ENCODE results near the gene PEX5L.
"Not testable (repeated sequence)": the region's sequence is repeated elsewhere in the genome, so short reads cannot be mapped to it uniquely, and the experiment has no call there.

Gene PEX5L, protein sequence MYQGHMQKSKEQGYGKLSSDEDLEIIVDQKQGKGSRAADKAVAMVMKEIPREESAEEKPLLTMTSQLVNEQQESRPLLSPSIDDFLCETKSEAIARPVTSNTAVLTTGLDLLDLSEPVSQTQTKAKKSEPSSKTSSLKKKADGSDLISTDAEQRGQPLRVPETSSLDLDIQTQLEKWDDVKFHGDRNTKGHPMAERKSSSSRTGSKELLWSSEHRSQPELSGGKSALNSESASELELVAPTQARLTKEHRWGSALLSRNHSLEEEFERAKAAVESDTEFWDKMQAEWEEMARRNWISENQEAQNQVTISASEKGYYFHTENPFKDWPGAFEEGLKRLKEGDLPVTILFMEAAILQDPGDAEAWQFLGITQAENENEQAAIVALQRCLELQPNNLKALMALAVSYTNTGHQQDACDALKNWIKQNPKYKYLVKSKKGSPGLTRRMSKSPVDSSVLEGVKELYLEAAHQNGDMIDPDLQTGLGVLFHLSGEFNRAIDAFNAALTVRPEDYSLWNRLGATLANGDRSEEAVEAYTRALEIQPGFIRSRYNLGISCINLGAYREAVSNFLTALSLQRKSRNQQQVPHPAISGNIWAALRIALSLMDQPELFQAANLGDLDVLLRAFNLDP

DNA sequence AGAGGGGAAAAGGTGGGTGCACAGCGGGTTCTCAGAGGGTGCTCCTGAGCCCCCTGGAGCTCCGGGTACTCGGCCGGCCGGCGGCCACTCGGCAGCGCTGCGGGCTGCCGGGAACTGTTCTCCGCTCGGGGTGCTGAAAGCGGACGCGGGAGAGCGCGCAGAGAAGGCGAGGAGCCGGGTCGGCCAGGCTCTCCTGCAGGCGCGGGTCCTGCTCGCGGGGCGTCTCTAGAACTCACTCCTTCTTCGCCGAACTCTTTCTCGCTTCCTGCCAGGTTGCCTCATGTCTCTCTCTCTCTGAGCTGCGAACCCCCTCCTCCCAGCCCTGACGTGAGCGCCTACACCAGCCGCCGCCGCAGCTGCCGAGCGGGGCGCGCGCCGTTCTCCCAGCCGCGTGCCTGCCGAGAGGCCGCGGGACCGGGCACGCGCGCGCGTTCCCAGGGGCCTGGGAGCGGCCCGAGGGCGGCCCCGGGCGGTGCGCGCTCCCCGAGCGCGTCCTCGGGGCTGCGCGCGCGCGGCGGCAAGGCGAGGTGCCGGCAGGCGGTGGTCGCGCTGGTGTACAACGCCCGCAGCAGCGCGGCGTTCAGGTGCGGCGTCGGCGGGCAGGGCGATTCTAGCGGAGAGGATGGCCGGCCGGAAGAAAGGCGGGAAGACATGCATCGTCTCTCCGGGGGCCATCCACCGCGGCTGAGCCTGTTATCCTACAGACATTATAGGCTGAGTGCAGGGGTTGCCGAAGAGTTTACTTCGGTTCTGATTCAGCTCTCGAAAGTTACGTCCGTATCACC lies at the start of gene PEX5L:
PEX5L (minus strand) TSS at position 267 of the 785 bp plus-strand sequence. CDS start 338 bp downstream, outside the sequence.
- peak; percentile 98 for DNase-seq (ENCODE audit: low spot score)

DNA sequence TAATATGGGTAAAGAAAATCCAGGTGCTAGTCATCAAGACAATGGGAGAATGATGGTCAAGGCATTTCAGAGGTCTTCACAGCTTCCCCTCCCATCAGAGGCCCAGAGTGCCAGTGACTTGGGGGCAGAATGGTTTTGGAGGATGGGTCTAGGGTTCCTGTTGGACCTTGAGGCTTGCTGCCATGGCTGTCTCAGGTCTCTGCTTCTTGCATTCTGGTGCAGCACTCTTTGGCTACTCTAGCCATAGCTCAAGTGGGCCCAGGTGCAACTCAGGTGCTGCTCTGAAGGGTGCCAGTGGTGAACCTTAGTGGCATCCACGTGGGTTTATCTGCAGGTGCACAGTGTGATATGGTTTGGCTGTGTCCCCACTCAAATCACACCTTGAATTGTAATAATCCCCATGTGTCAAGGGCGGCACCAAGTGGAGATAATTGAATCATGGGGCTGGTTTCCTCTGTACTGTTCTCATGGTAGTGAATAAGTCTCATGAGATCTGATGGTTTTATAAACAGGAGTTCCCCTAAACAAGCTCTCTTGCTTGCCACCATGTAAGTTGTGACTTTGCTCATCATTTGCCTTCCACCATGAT lies 48.5 kb upstream of the PEX5L start:
- no peak for DNase-seq (ENCODE audit: low spot score)

DNA sequence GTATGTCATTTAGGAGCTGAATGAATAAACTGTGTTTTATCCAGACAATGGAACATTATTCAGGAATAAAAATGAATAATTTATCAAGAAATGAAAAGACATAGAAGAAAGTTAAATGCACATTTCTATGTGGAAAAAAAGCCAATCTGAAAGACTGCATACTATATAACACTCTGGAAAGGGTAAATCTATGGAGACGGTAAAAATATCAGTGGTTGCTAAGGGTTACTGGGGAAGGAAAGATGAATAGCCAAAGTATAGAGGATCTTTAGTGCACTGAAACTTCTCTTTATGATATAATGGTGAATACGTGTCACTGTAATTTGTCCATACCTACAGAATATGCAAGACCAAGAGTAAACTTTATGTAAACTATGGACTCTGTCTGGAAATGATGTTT lies 46.0 kb upstream of the PEX5L start:
- no peak for DNase-seq (ENCODE audit: low spot score)

GRCh38 chr3:180078592-180078991 lies 41.9 kb upstream of the PEX5L start:
- DNase-seq (ENCODE audit: low spot score), result no peak

- no peak for DNase-seq (ENCODE audit: low spot score)
Measured at GRCh38 chr3:180073561-180073960, 36.8 kb upstream of the PEX5L start.

DNA sequence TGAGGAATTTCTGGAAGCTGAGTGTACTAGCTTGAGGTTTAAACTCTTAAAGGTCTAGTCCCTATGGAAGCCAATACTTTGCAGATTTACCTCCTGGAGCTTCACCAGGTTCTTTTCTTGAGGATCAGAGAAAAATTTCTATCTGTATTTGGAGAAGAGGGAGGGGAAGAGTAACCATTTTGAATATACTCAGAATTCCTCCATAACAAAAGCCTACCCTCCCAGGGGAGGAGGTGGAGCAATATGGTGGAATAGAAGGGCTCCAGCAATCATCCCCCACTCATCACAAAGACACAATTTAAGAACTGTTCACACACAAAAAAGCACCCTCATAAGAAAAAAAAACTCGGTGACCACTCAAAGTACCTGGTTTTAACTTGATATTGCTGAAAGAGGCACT lies 36.0 kb upstream of the PEX5L start:
- no peak for DNase-seq (ENCODE audit: low spot score)

- DNase-seq (ENCODE audit: low spot score), result no peak
Measured at GRCh38 chr3:180070925-180071324, 34.2 kb upstream of the PEX5L start.

GRCh38 chr3:180068023-180068422 lies 31.3 kb upstream of the PEX5L start:
- DNase-seq (ENCODE audit: low spot score), result no peak

DNA sequence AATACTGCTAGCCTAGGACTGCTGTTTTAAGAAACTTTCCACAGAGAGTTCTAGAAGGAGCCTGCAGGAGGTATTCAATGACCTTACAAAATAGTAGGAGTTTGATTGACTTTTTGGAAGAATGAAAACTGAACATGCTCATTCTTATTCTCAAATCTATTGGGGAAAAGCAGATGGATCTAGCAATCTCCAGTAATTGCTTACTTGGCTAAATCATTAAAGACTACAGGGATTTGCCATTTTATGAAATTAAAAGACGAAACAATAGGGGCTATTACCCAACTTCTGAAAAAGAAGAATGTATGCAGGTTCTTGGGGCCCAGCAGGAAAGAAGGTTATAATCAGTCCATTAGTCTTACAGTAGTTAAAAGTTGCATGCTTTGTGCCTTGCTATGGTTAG lies 29.9 kb upstream of the PEX5L start:
- DNase-seq (ENCODE audit: low spot score), result no peak

GRCh38 chr3:180063783-180064182 lies 27.0 kb upstream of the PEX5L start:
- no peak for DNase-seq (ENCODE audit: low spot score)

DNA sequence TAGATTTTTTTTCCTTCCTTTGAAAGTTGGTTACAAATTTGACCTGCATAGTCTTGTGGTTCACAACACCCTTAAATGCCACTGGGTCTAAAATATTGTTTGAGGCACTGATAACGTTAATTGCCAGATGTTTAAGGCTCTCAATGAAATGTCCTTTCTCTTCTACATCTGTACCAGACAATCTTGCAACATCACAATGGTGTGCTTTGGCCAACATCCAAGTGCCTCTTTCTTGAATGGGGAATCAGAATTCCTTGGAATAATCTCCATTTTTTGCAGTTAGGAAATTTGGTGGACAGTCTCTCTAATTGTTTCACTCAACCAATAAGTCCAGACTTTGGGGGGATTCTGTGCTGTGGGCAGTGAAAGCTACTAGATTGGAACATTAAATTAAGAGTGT lies 26.0 kb upstream of the PEX5L start:
- no peak for DNase-seq (ENCODE audit: low spot score)

DNA sequence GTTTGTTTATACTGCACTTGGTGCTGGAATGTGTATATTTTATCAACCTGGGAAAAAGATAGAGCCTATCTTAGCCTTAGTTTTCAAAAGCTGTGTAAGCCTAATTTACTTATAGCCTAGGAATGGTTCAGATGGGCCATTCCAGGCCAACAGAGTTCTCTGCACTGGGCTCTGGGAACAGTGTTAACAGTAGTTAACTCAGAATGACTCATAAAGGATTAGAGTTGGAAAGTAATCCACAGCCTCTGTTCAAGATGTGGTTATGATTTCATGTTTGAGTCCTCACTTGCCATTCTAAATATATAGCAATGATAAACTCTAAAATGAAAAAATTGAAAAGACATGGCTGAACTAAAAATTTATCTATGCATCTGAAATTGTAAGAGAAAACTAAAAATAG lies 22.6 kb upstream of the PEX5L start:
- DNase-seq (ENCODE audit: low spot score), result no peak

- DNase-seq (ENCODE audit: low spot score), result no peak
Measured at GRCh38 chr3:180058238-180058637, 21.5 kb upstream of the PEX5L start.

DNA sequence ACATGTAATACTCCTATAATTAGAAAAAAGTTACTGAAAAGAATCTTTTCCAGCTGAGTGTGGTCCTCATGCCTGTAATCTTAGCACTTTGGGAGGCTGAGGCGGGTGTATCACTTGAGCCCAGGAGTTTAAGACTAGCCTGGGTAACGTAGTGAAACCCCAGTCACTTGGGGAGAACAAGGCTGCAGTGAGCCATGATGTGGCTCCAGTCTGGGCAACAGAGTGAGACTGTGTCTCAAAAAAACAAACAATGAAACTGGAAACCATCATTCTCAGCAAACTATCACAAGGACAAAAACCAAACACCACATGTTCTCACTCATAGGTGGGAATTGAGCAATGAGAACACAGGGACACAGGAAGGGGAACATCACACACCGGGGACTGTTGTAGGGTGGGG lies 18.9 kb upstream of the PEX5L start:
- not testable (repeated sequence) for DNase-seq (ENCODE audit: low spot score)

DNA sequence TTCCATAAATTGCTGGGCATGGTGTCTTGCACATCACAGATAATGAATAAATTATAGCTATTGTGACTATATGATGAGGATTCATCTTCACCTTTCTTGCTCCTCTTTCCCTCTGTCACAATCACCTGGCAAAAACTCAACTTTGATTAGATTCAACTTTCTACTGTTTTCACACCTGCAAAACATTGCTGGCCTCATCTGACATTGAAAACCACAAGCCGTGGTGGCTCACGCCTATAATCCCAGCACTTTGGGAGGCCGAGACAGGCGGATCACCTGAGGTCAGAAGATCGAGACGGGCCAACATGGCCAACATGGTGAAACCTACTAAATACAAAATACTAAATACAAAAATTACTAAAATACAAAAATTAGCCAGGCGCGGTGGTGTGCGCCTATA lies 12.7 kb upstream of the PEX5L start:
- DNase-seq (ENCODE audit: low spot score), result no peak

DNA sequence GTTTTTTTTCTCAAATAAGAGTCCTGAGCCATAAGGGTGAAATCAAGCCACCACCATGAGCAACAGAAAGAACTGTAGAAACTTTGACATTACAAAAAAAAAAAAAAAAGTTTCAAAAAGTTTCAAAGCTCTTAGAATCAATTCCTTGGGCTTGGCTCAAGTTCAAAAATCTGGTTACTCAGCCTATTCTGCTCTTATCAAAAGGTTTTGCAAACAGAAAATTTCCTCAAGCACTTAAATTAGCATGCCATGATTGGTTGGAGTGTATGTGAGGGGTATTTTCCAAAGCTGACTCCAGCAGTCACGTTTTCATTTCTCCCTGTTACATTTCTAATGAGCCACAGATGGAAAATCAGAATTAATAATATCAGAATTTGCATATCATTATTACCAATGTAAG lies 12.1 kb upstream of the PEX5L start:
- DNase-seq (ENCODE audit: low spot score), result no peak

GRCh38 chr3:180048103-180048502 lies 11.4 kb upstream of the PEX5L start:
- no peak for DNase-seq (ENCODE audit: low spot score)

DNA sequence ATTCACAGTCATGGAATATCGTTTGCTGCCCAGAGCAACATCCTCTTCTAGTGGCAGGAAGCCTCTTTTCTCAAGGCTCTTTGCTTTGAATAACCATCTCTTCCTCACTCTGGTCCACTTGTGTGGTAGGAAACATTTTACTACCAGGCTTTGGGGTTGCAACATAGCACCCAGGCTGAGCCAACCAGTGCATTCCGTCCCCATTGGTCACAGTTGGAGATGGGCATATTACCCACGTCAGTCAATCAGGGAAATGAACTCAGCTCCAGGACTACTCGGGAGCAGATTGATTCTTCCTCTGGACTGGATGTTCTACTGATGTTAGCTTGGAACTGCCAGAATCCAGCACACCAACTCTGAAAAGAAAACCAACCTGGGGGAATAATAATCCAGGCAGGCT lies 4.2 kb upstream of the PEX5L start:
- no peak for DNase-seq (ENCODE audit: low spot score)

GRCh38 chr3:180036092-180036670 lies 556 bp downstream of the PEX5L start:
- no peak for DNase-seq (ENCODE audit: low spot score)

- no peak for DNase-seq (ENCODE audit: low spot score)
Measured at GRCh38 chr3:180026997-180027396, 9.7 kb downstream of the PEX5L start.

GRCh38 chr3:180018543-180018942 lies 18.2 kb downstream of the PEX5L start:
- DNase-seq (ENCODE audit: low spot score), result peak; percentile 52

- DNase-seq (ENCODE audit: low spot score), result no peak
Measured at GRCh38 chr3:180017846-180018245, 18.9 kb downstream of the PEX5L start.
